NCI-H1694 treated with DMSO at 0.1 percent for 48 hours (cell line): ENCODE data around the gene SEMA3E.

Experiments used
- DNase-seq: peaks from one replicate; lab custom pipeline; 2025; lab: John Stamatoyannopoulos, UW

The SEMA3E gene

DNA sequence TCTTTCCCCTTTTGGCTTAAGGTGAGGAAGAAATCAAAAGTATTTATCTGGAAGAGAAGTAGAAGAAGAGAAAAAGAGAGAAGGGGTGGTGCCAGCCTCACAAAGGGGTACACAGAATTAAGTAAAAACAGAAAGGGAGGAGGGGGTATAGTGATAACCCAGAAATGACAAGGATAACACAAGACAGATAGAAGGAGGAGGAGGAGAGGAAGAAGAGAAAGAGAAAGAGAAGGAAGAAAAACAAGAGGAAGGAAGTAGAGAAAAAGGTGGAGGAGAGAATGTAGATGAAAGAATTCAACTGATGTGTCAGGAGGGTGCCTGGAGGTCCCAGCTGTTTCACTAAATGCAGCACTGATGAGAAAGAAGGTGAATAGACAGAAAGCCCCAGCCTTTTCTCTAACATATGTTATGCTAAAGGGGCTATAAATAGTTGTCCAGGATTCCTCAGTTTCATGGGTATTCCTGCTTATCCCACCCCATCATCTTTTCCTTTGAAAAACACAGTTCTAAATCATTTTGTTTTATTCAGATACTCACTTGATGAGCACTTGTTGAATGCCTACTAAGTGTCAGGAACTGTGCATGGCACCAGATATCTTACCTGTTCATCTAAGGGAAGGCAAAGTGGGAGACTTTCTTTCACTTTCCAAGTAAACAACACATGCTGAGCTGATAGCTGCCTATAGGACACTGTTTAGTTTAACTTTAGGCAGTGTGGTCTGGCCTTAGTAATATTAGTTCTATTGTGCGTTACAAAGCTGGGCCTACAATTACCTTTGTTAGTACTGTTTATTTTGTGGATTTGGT is 8.0 kb downstream of the SEMA3E start:
- peak; percentile 11 for DNase-seq

DNA sequence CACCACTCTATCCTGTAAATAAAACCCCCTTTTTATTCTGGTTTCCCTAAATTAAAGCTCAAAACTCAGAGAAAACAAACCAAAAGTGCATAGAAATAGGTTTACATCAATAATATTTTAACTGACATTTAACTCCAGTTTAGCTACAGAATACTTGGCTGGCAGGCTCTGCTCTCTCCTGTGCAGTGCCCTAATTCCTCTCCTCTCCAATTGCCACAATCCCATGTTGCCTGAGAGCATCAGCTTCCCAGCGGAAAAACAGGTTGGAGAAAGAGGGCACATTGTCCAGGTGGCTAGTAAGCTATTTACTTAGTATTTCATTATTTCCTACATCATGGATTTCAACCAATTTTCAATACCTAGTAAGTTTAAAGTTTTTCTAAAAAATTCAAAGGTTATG is 8.7 kb downstream of the SEMA3E start:
- no peak for DNase-seq

DNA sequence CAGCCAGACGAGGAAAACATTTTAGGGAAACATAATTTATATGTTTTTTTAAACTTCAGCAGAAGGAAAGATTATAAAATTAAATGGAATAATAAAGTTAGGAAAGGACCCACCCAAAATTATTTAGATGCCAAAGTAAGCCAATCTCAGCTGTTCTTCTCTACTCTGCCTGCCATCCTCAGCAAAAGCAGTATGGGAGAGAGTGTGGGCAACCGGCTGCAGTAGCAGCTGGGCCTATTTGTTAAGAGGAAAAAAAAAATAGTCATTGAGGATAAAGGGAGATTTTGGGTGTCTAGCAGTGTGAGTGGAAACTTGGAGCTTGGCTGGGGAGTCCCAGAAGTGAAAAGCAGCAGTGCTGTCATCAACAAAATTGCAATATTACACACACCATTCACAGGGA is 15.4 kb downstream of the SEMA3E start:
- no peak for DNase-seq

DNA sequence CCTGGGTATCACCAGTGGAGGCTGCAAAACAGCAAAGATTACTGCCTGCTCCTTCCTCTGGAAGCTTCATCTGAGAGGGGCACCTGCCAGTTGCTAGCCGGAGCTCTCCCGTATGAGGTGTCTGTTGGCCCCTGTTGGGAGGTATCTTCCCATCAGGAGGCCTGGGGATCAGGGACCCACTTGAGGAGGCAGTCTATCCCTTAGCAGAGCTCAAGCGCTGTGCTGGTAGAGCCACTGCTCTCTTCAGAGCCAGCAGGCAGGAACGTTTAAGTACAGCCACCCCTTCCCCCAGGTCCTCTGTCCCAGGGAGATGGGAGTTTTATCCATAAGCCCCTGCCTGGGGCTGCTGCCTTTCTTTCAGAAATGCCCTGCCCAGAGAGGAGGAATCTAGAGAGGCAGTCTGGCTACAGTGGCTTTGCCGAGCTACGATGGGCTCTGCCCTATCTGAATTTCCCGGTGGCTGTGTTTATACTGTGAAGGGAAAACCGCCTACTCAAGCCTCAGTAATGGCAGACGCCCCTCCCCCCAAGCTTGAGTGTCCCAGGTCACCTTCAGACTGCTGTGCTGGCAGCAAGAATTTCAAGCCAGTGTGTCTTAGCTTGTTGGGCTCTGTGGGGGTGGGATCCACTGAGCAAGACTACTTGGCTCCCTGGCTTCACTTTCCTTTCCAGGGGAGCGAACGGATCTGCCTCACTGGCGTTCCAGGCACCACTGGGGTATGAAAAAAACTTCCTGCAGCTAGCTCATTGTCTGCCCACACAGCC is 19.6 kb downstream of the SEMA3E start:
- no peak for DNase-seq

DNA sequence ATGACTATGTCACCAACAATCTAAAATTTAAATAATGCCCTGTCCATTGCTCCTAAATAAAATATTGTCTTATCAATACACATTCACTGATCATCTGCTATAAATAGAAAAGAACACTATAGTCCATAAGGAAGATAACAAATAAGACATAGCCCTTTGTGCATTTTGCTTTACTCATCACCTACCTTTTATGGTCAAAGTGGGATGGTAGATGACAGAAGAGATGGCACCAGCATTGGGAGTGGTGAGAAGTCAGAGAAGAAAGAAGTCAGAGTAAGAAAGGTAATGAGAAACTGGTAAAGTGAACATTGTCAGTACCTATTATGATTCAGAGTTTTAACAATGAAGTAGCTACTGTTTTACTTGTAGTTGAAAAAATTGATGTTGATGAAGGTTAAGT is 31.1 kb downstream of the SEMA3E start:
- no peak for DNase-seq

DNA sequence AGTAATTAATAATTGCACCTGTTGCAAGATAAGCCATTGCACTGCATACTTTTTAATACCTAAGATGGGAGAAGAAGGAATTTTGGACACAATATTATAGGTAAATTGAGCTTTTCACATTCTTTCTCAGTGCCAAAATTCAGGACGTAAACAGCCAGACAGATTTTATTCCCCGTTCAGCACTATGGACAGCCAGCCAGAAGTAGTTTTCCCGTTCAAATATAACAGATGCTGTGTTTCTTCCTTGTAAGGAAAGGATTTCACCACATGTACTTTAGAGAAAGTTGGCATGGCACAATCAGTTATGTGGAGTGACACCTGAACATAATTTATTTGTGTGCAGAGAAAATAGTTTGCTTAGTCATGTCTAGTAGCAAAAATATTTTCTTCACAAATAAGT is 34.8 kb downstream of the SEMA3E start:
- no peak for DNase-seq

DNA sequence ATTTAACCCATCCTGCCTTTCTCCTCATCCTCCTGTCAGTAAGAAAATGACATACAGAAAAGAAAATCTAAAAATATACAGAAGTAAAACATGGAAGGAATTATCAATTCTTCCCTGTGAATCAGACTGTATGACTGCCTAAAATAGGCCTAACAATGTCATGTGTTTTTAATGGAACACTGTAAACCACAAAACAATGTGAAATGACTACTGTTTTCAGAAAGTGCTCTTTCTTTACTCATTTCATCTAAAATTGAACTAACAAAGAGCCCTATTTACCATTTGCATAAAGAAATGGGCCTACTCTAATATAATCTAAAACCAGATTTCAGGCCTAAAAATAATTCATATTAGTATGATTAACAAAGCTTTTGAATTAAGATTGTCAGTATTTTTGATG is 35.7 kb downstream of the SEMA3E start:
- DNase-seq: no peak

DNA sequence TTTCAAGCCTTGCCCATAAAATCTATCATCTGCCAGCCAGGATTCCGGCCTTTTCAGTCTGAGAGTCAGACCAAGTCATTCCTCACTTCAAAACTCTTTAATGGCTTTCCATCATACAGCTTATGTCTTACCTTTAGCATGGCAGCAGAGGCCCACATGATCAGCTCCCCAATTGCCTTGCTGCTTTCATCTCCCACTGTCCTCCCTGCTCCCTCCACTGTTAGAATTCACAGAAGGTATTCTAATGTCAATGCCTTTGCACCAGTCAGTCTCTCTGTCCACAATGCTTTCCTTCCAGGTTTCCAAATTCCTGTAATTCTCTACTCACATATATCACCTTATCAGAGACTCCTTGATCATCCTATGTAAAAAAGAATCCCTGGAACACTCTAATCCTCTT is 37.2 kb downstream of the SEMA3E start:
- no peak for DNase-seq

DNA sequence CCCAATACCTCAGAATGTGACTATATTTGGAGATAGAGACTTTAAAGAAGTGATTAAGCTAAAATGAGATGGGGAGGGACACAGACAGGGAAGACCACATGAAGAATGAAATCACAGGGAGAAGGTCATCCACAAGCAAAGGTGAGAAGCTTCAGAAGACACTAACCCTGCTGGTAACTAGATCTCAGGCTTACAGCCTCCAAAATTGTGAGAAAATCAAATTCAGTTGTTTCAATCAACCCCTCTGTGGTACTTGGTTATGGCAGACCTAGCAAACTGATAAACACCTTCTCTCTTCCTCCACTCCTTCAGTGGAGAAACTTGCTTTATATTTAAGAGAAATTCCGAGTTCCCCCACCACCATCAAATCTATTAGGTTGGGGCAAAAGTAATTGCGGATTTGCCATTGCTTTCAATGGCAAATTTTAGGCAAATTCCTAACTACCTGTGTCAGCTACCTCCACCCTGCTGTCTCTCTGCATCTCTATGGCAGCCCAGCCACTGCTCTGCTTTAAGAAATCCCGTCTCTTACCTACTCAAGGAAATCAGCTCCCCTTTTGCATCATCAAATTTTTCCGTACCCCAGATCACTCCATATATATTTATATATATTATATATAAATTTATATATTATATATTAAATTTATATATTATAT is 38.2 kb downstream of the SEMA3E start:
- DNase-seq: no peak

DNA sequence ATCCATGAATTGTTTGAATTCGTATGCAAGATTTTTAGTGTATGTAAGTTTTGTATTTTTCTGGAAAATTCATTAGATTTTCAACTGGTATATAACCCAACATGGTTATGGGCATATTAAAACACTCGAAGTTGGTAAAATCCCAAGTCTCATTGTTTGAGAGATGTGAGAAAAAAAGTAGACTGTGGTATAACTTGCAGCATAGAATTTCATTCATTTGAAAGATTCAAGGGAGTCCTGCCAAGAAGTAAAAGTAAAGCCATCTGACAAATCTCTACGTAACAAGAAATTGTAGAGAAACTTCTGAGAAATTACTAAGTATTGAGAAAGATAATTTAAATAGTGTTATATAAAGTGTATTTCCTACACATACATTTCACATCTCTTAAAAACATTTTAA is 40.2 kb downstream of the SEMA3E start:
- no peak for DNase-seq

DNA sequence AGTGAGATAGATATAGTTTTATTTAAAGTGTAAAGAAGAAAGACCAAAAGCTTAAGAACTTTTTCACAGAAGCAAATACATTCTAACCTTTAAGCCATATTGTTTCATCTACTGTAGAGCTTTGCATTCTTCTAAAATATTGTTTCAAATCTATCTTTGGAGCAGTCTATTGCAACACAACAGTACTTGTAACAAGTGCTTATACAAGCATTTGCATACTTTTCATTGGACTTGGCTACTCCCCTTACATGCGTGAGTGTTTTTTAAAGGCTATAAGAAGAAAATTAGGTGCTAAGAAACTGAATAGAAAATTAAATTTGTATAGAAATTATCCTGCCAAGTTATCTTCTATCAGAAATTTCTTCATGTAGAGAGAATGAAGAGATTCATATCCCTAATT is 45.3 kb downstream of the SEMA3E start:
- no peak for DNase-seq

DNA sequence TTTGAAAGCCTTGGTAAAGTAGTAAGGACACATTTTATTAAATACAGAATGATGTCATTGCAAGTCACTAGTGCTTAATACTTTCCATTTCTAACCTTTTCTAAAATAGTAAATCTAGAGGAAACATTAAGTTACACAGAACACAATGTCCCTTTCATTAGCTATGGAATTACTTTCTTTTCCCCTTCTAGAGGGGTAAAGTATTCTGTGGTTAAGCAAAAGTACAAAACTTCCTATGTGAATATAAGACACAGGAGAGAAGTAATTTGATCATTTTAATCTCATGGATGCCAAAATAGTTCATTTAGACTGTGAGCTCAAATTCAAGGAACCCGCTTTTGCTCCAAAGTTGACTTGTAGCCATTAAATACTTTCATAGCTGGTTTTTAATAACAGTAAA is 49.8 kb downstream of the SEMA3E start:
- no peak for DNase-seq

DNA sequence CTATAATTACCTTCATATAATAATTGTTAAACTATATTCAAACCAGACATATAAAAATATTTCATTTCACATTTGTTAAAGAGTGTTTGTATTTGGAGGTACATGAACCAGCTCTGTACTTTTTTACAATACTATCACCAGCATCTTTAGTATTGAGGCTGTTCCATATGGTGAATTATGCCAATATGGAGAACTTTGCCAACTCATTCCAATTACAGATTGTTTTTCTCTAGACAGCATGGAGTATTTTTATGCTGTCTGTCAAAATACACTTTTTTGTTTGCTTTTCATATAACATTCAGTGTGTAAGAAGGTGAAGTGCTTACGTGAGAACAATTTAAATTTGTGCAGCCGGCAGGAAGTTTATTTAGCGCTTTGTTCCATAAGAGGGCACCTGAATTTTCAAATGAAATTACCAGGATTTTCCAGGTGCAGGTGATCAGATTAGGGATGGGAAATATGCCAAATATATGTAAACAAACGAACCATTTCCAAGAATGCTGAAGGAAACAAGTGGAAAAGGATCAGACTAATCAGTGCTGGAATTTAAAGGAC is 54.9 kb downstream of the SEMA3E start:
- peak; percentile 10 for DNase-seq

DNA sequence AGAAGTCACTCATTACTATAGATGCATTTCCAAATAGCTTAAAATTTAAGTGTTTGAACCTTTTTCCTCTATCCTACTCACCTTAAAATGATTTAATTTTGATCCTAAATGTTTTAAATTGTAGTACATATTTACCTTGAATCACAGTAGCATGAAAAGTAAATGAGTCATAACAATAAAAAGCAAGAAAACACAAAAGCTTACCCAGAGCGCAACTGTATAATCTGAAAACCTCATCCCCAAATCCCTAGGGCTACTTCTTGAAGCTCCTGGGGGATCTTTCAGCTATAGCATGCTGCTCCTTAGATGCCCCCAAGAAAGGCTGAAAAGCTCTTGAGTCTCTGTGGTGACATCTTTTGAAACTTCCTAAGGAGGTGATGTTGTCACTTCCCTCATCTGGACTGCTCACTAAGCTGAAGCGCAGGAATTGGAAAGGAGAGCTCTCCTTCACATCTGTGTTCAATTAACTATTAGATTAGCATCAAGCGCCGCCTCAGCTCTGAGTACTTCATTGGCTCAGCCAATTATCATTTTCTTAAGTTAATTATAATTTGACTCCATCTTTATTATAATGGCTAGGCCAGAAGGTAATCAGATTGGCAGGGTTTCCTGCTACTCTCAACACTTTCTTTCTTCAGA is 60.2 kb downstream of the SEMA3E start:
- no peak for DNase-seq

DNA sequence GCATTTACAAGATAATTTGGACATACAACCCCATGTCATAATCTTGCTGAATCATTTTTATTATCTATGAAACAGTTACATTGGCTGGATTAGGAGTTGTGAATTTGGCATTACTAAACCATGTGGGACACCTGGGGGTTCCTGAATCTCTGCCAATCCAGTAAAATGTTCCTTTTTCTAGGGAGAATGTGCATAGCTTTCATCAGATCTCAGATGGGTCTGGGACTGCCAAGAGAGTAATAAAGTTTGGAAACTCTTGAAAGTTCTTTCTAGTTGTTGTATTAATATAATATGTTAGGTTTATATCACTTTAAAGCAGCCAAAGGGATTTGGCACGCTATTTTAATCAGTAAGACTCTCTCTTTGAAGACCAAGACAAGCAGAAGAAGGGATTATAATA is 62.7 kb downstream of the SEMA3E start:
- no peak for DNase-seq

DNA sequence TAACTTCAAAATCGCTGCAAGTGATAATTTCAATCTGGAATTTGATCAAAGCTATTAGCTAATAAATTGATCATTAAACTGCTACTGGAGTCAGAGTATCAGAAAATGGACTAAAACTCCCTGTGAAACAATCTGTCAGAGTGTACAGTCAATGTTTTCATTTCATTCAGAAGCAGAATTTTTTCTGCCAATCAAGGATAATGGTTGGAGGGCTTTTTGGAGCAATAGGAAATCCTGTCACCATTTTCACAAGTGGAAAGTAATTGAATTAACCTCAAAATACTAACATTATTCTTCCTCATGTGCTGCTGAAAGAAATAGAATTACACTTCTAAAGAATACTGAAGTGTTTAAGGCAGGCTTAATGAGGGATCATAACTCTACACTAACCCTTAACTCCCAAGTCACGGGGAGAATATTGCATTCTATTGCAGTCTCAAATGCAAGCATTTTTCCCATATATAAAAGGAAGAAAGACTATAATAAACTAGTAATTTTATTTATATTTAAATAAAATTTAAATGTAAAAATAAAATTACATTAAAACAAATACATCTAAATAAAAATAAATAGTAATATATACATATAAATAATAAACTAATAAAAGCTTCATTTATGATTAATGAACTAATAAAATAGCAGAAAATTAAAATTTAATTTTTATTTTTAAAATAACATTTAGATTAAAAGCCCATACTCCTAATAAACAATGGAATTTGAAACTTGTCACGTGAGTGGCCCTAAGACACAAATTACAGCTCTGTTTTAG is 67.1 kb downstream of the SEMA3E start:
- DNase-seq: no peak

DNA sequence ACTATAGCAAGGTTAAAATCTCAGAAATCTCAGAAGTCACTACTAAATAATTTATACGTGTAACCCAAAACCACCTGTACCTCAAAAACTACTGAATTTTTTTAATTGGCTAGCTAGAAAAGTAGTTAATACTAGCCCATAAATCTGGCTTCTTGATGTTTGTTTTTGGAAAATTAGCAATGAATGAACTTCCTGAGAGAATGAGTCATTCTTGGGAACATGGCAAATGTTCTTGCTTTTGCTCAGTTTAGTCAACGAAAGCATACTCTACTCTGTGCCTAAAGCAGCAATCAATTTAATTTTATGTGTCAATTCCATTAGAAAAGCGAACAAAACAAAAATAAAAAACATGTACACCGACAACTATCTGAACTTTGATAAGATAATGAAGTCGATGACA is 69.2 kb downstream of the SEMA3E start:
- no peak for DNase-seq

DNA sequence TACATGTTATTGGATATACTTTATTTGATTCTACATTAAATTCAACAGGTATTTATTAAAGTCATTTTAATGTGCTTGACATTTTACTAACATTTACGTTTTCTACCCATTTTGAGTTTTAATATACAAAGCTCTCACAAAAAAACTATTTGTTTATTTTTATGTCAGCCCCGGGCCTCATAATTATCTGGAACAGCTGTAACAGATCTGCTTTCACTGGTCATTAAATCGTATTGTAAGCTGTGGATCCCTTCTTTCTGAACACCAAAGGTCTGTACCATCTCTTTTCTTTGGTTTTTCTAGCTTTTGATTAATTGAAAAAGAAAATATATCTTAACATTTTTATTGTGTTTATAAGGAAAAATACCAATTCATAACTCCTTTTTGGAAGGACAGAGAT is 73.5 kb downstream of the SEMA3E start:
- DNase-seq: no peak

DNA sequence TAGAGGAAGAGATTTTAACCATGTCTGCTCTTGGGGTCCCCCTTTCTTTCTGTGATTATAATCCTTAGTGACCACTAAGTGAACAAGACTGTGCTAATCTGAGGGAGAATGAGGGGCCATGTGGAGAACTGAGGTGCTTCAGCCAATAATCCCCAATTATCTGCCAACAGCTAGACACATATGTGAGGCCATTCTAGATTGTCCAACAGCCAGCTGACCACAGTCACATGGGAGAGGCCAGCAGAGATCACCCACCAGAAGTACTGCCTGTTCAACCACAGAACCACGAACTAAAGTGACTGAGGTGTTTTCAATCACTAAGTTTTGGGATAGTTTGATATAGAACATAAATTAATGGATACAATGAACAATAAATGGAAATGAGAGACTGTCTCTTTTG is 74.3 kb downstream of the SEMA3E start:
- no peak for DNase-seq

DNA sequence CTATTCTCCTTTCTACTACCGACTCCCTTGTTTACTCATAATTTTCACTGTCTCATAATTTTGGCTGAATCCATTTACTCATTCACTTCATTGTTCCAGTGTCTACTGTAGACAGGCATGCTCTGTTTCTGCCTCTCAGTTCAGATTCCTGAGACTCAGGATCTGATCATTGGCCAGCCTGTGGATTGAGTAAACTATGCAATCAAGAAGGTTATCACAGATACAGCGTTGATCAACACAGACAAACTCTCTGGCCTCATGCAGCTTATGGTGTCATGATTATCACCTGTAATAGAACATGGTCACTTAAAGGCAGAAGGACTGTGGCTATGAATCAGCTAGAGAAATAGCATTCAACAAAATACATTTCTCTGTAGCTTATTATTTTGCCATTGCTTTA is 86.0 kb downstream of the SEMA3E start:
- no peak for DNase-seq

DNA sequence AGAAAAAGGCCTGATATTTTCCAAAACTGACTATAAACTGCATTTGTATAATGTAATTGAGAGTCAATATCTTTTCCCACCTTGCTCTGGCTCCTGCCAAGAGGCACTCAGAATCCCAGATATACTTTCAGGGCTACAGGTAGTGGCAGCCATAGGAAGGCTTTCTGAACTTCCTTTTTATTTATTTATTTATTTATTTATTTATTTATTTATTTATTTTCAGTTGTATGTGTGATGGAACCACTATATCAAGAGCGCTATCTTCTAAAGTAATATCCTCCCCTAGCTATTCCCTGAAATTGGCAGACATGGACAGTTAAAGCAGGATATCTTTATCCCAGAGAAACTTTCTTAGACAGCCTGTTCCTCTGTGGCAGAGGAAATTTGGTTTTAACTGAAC is 86.7 kb downstream of the SEMA3E start:
- DNase-seq: no peak

DNA sequence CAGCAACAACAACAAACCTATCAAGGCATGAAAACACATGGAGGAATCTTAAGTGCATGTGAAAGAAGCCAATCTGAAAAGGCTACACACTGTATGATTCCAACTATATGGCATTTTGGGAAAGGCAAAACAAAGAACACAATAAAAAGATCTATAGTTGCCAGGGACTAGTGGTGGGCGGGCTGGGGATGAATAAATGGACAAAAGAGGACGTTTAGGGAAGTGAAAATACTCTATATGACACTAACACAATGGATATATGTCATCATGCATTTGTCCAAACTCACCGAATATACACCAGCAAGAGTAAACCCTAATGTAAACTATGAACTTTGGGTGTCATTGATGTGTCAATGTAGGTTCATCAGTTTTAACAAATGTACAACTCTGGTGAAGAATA is 89.1 kb downstream of the SEMA3E start:
- no peak for DNase-seq
